GM10847 (cell line): Measurements from ENCODE around the gene ZNF518A.
A peak's percentile ranks its signal among the peaks of the same experiment; 100 is the strongest.

Experiments used
- POLR2A ChIP-seq: IDR thresholded peaks from 2 replicates; pipeline ENCODE4 v1.6.1; 2011; ENCODE audit not compliant: insufficient read length; ENCODE audit errors: extremely low read depth

Gene ZNF518A, protein sequence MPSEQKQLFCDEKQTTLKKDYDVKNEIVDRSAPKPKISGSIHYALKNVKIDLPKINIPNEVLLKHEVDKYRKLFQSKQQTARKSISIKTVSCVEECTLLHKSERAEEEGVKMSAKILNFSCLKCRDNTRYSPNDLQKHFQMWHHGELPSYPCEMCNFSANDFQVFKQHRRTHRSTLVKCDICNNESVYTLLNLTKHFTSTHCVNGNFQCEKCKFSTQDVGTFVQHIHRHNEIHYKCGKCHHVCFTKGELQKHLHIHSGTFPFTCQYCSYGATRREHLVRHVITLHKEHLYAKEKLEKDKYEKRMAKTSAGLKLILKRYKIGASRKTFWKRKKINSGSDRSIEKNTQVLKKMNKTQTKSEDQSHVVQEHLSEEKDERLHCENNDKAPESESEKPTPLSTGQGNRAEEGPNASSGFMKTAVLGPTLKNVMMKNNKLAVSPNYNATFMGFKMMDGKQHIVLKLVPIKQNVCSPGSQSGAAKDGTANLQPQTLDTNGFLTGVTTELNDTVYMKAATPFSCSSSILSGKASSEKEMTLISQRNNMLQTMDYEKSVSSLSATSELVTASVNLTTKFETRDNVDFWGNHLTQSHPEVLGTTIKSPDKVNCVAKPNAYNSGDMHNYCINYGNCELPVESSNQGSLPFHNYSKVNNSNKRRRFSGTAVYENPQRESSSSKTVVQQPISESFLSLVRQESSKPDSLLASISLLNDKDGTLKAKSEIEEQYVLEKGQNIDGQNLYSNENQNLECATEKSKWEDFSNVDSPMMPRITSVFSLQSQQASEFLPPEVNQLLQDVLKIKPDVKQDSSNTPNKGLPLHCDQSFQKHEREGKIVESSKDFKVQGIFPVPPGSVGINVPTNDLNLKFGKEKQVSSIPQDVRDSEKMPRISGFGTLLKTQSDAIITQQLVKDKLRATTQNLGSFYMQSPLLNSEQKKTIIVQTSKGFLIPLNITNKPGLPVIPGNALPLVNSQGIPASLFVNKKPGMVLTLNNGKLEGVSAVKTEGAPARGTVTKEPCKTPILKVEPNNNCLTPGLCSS (N-terminal part only)

GRCh38 chr10:96129387-96130325 is at the start of gene ZNF518A:
Gene ZNF518A (plus strand): TSS chr10:96130297. CDS start chr10:96156323, 26,026 bp downstream.
- peak; percentile 90 for TF ChIP-seq POLR2A

DNA sequence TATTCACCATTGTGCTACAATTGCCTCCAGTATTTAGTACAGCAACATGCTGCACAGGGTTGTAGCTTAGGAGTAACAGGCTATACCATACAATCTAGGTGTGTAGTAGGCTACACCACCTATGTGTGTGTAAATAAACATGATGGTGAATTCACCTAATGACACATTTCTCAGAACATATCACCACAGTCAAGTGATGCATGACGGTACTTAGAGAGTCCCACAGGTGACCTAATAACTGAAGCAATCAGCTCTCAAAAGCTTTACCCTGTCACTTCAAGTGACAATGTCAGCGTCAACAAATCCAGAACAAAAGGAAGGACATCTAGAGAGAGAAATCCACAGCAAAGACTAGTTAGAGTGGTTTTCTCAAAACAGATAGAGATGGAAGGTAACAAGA is 47.9 kb upstream of the ZNF518A start:
- no peak for TF ChIP-seq POLR2A

DNA sequence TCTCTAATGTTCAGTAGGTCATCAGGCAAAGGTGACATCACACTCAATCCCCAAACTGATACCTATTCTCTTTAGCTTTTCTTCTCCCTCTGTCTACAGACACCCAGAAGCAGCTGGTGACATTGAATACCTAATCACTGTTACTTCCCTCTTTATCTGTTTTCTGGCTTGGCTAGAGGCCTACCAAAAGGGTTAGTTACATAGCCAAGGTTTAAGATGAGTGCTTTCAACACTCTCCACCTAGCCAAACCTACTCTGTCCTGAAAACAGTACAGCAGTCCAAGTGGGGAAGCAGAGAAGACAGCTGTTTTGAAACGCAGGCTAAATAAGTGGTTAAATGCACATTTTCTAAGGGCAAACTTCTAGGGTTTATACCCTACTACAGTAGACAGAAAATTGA is 47.3 kb upstream of the ZNF518A start:
- TF ChIP-seq POLR2A: no peak

DNA sequence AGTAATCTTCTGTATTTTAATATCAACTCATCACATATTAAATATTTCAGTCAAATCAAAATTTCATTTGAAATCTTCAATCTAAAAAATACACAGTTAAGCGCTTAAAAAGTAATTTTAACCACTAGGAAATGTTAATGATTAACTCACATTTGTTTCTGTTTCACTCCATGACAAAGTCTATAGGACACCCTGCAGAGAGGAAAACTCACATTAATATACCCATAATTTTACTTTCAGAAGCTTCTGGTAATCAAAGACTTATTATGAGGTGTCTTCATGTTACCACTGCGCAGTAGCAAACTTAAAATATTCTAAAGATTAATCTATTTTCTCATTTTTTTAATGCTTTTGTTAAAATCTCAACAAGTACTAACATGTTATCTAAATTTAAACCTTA is 41.0 kb upstream of the ZNF518A start:
- TF ChIP-seq POLR2A: no peak

DNA sequence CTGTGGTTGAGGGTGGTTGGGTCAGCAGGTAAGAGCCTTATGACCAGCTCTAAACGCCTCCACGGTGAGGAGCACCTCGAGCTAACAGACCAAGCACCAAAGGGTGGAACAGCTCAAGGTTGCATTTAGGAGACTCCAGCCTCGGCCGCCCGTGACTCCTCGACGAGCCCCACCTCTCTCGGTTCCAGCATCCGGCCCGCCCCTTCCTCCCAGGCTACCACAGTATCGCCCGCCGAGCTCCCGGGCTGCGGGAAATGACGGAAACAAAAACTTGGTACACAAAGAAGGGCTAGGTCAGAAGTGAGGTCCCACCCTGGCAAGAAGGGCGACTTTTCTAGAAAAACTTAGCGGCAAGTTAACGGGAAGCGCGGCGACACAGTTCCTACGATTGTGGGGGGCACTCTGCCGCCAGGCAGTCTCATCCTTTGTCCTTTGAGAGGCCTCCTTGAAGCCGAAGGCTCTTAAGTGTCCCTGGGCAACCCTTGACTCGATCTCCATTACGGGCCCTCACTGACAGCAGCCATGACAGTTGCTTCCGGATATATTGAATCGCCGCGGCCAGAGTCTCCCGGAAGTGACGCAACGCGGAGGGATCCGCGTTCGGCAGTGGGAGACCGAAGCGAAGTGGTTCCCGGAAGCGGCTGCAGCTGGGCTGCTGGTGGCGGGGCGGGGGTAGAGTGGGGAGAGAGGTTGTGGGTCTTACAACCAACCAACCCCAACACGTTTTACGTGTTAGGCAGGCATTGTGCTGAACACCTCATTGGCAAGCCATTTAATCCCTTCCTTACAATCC is 40.2 kb upstream of the ZNF518A start:
- TF ChIP-seq POLR2A: peak; percentile 73

- no peak for TF ChIP-seq POLR2A
Observed at GRCh38 chr10:96090463-96090800, 39.7 kb upstream of the ZNF518A start.

DNA sequence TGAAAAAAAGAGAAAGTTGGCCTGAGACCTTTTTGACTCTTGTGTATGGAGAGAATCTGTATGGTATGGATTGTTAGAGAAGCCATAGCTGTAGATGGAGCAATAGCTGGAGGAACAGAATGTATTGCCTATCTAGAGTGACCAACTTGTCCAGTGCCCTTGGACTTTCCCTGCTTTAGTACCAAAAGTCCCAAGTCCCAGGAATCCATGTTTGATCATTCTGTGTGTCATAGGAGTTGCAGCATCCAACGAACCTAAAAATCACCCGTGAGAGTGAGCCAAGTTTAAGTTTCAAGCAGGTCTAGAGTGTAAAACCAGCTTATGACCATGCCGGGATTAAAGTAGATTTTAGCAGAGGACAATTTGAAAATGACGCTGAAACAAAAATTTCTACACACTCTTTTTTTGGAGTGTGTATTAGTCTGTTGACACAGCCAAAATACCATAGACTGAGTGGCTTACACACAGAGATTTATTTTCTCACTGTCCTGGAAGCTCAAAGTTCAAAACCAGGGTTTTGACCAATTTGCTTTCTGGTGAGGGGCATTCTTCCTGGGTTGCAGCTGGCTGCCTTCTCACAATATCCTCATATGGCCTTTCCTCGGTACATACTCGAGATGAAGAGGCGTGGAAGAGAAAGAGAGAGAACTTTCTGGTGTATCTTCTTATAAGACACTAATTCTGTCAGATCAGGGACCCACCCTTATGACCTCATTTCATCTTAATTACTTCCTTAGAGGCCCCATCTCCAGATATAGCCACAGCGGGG is 36.9 kb upstream of the ZNF518A start:
- no peak for TF ChIP-seq POLR2A

- TF ChIP-seq POLR2A: no peak
Observed at GRCh38 chr10:96093948-96094347, 36.1 kb upstream of the ZNF518A start.

DNA sequence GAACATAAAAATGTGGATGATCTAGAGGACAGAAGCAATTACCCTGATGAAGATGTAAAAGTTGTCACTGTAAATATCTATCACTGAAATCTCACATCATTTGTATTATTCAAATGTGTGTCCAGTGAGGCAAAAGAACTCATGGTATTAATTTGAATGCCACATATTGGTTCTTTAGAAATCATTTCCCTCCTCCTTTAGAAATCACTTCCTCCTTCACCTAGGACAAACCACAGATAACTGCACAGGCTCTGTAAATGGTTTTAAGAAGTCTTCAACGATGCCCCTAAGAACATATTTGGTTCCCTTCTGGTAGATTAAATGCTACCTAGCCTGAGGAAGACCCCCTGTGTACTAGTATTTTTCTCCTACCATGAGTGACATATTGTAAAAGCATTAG is 33.1 kb upstream of the ZNF518A start:
- no peak for TF ChIP-seq POLR2A

GRCh38 chr10:96097865-96098264 is 32.2 kb upstream of the ZNF518A start:
- TF ChIP-seq POLR2A: no peak

DNA sequence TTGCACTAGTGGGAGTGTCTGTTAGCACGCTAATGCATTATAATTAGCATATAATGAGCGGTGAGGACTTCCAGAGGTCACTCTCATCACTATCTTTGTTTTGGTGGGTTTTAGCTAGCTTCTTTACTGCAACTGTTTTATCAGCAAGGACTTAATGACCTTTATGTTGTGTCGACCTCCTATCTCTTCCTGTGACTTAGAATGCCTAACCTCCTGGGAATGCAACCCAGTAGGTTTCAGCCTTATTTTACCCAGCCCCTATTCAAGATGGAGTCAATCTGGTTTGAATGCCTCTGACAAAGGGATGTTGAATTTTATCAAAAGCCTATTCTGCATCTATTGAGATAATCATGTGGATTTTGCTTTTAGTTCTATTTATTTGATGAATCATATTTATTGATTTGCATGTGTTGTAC is 22.5 kb upstream of the ZNF518A start:
- TF ChIP-seq POLR2A: no peak

- no peak for TF ChIP-seq POLR2A
Observed at GRCh38 chr10:96112531-96112930, 17.6 kb upstream of the ZNF518A start.
